Epithelial cell of prostate (primary cell): ENCODE results near the gene OPRM1.
A peak's percentile ranks its signal among the peaks of the same experiment; 100 is the strongest.
"Not testable (repeated sequence)": the region's sequence is repeated elsewhere in the genome, so short reads cannot be mapped to it uniquely, and the experiment has no call there.

Experiments used
- DNase-seq: peaks from one replicate; pipeline ENCODE4 v3.0.0-alpha.2; 2011; ENCODE audit warnings: low read depth, low spot score
- H3K27ac ChIP-seq: fragments of 450-650 bp; 2 replicates; pipeline ENCODE4 v1.5.1; 2017; ENCODE audit warnings: mild to moderate bottlenecking

Gene OPRM1

DNA sequence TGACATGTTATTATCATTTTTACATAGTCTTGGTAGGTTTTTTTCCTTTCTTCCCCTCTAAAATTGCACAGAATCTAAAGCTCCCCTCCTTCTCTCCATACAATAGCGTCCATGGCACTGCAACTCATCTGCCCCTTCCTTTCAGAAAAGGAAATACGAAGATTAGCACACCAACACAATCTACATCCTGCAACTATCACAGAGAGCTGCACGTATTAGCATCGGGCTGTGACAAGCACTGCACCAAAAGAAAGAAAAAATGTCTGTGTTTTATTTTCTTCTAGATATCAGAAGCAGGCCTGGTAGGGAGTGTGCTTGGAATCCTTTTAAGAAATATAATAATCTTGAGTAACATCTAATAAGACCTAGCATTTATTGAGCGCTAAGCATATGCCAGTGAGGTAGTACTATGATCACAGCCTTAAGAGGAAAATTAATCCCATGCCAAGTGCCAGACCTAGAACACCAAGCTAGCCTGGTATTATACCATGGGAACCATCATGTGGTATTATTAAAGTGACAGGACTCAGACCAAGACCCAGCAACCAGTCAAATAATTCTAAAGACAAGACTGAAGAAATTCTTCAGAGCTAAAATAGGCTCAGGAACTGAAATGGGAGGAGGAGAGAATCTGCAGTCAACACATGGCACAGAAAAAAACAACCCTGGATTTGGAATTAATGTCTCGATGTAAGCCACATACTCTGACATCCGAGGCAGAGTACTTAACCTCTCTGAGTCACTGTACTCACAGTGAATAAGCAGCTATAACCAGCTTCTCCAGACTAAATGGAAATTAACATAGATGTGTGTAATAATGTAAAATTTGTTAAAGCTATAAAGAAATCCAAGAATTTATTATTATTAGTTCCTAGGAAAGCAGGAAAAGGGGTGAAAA lies 193.2 kb downstream of the OPRM1 start:
- no peak overlapping the region for H3K27ac ChIP-seq
- no peak for DNase-seq

DNA sequence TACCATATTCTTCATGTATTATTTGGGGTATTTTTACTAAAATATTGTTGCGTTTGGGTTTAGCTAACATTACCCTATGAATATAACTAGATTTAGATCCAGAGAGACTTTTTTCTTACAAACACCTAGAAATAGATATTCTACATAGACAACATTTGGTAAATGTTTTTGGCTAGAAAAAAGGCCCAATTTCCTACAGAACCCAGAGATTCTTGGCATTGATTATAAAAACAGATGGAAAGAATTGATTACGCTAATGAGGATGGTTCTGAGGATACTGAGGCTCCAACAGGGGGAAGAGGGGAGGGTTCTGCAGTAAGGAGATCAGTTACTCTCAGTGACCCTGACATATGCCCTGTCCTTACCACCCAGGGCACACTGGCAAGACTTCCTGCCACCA lies 194.3 kb downstream of the OPRM1 start:
- no peak overlapping the region for H3K27ac ChIP-seq
- DNase-seq: no peak

DNA sequence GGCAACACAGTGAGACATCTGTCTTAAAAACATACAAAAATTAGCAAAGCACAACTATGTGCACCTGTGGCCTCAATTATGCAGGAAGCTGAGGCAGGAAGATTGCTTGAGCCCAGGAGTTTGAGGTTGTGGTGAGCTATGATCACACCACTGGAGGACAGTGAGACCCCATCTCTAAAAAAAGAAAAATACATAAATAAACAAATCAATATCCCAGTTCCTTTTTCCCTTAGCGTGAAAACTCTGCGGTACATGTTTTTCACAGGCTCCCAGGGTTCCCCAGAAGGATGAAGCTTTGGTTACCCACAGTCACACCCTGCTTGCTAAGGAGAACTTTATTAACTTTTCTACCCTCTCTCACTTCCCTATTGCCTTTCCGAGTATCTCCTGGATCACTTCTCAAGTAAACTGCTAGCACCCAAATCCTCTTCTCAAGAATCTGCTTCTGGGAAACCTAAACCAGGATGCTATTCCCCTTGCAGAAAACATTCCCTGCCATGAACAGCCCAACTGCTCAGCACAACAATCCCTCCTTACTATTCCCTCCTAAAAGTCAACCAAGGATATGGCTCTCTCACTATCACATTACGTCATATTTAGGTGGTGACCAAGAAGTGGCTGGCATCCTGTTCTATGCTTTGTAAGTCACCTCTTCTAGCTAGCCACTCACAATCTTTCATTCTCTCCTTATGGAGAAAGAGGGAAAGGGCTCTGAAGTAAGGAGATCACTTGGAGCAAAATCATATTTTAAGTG lies 195.2 kb downstream of the OPRM1 start:
- DNase-seq: no peak
- no peak overlapping the region for H3K27ac ChIP-seq

DNA sequence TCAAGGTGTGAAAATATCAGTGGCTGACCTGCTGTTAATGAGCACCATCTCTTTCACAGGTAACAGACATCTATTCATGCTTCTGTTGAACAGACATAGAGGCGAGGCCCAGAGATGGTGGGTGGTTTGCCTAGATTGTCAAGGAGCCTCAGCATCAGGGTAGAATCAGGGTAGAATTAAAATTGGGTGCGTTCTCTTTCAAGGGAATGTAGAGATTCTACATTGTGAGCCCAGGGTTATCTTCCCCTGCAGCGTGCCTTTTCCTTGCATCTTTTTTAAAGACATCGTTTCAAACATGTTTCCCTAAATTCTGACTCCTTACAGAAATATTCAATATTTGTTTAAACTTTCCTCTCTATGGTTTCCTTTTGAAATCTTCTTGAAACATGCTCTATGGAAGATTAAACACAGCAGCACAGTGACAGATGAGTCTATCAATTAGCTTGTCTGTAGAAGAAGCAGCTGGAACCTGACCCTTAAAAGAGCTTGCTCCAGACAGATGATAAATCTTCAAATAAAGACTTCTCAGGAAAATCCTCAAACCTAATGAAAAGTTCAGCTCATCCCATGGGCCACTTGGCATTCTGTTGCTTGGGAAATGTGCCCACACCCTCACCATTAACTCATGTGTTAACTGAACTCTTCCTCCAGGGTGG lies 197.7 kb downstream of the OPRM1 start:
- H3K27ac ChIP-seq: no peak overlapping the region
- DNase-seq: no peak

DNA sequence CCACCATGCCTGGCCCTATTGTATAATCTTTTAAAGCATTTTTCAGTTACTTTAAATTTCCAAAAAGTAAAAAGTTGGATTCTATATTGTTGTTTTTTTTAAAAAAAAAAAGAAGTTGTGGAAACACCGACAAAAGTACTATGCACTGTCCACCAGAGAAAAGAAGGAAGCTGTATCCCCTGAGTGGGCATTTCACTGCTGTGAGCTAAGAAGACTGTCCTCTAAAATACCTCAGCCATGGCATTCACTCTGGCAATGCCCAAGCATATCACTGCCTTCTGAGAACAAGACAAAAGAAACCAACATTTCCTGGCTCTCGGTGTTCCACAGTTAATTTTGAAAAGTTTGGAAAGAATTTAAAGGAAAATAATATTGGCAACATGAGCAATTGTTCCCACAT lies 199.8 kb downstream of the OPRM1 start:
- DNase-seq: no peak
- no peak overlapping the region for H3K27ac ChIP-seq

DNA sequence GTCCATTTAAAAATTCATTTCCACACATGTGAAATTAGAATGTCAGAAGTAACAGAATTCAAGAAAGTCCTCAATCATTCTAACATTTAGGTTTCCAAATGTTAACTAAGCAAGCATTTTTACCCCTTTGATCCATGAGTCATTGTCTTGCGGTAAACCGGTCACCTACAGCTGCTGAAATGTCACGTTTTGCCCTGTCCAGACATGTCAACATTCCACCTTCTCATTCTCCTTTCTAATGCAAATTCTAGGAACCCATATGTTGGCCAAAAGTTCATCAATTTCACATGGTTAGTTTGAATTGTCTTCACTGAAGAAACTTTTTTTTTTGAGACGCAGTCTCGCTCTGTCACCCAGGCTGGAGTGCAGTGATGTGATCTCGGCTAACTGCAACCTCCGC lies 200.4 kb downstream of the OPRM1 start:
- H3K27ac ChIP-seq: no peak overlapping the region
- DNase-seq: peak; percentile 59

DNA sequence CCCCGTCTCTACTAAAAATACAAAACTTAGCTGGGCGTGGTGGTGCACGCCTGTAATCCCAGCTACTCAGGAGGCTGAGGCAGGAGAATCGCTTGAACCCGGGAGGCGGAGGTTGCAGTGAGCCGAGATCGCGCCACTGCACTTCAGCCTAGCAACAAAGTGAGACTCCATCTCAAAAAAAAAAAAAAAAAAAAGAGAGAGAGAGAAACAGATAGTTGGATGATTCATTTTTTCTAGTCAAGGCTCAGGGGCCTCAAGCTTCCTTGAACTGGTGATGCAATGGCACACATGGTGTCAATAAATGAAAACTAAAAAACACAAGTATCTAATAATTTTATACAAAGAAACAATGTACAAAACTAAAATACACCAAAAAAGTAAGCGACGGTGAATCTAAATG lies 202.0 kb downstream of the OPRM1 start:
- not testable (repeated sequence) for H3K27ac ChIP-seq, DNase-seq

DNA sequence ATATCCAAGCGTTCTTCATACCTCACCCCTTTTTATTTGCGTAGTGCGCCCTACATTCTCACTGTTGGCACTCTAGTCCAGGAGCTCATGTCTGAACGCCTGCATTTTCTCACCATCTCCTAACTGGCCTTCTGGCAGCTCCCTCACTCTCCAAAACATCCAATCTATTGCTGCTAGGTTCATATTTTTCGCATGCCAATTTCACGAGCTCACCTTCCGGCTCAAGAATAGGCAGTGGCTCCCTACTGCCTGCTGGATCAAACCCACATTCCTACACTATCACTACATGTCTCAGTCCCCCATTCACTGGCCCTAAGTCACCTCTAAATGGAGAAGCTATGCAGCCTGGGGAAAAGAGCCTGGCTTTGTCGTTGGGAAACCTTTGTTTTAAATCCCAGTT lies 202.5 kb downstream of the OPRM1 start:
- DNase-seq: no peak

DNA sequence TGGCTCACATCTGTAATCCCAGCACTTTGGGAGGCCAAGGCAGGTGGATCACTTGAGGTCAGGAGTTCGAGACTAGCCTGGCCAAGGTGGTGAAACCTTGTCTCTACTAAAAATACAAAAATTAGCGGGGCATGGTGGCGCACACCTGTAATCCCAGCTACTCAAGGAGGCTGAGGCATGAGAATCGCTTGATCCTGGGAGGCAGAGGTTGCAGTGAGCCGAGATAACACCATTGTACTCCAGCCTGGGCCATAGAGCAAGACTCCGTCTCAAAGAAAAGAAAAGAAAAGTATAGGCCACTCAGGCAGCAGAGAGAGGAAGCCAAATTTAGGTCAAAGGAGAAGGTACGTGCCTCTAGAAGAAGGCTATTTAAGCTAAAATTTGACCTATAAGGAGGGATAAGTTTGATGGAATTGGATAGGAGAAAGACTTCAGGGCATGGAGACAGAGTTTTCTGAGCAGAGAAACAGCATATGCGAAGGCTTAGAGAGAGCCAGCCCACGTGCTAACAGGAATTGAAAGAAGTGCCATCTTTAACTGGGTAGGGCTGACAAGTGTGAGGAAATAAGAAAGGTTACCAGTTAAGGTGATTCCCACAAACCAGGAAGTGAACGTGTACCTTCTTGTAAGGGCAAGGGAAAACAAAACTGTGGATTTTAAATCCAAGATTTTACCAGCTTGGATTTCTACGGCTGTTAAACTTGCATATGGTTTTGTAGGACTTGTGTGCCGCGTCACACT lies 203.7 kb downstream of the OPRM1 start:
- H3K27ac ChIP-seq: no peak overlapping the region
- DNase-seq: no peak

More for the DNA sequence above, 202.5 kb downstream of the OPRM1 start:
- no peak overlapping the region for H3K27ac ChIP-seq

DNA sequence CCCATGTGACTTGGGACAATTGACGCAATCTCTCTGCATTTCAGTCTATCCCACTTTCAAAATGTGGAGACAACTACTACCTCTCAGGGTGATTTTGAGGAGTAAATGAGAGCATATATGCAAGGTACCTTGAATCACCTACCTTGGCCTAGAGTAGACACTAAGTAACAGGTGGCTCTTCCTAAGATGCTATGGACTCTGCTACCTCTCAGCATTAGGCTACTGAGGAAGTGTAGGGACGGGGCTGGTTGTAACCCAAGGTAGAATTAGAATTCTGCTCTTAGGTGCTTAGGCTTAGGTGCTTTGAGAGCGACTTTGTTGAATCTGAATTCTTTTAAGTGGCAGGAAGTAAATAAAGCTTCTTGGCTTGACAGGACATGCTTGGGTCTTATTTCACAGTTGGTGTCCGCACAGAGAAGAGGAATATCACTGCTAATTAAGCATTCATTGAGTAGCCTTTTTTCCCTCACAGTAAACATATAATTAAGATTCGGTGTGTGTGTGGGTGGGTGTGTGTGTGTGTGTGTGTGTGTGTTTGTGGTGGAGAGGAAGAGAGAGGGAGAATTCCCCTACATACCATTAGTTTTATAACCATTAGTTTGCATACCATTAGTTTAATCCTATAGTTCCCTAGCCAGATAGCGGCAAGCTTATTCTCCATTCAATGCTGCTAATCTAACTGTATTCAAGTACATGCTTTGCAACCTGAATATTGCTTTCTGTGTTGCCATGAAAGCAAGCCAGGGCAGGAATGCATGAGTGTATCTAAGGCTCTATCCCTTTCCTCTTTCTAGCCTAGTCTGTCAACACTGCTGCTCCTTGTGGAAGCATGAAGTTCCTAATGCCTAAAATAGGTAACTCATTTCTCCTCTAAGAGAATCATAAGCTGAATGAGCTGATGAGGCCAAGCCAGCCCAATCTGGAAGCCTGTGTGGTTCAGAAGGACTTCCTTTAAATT lies 205.0 kb downstream of the OPRM1 start:
- H3K27ac ChIP-seq: no peak overlapping the region
- peak; percentile 20 for DNase-seq

DNA sequence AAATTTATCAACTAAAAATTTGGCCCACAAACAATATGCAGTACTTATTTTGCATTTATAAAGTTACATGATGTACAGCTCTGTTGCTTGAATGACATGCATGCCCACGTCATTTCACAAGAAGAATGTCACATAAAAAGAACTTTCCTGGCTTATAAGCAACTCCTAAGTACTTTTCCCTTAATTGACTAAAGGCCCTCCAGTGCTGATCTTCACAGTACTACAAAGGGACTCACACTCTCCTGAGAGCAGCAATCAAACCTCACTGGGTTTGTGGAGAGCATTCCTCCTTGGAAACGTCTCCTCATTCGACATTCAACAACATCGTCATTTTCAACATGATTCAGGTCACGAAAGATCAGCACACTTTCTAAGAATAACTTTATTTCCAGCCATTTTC lies 206.5 kb downstream of the OPRM1 start:
- no peak overlapping the region for H3K27ac ChIP-seq
- DNase-seq: no peak

DNA sequence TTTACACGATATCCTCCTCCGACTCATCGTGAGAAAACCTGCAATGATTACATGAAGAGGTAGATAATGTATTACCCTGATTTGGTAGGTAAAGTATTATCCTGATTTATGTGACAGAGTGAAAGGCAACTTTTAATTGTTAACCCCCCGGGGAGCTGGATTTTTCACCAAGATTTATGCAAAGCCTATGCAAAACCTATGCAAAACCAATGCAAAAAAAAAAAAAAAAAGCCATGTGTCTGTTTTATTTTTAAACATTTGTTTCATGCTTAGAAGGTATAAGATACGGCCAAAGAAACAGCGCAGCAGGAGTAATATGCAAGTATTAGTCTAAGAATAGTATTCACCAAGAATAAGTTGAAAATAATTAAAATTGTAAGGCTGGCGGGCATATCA lies 207.7 kb downstream of the OPRM1 start:
- DNase-seq: no peak
- H3K27ac ChIP-seq: no peak overlapping the region

DNA sequence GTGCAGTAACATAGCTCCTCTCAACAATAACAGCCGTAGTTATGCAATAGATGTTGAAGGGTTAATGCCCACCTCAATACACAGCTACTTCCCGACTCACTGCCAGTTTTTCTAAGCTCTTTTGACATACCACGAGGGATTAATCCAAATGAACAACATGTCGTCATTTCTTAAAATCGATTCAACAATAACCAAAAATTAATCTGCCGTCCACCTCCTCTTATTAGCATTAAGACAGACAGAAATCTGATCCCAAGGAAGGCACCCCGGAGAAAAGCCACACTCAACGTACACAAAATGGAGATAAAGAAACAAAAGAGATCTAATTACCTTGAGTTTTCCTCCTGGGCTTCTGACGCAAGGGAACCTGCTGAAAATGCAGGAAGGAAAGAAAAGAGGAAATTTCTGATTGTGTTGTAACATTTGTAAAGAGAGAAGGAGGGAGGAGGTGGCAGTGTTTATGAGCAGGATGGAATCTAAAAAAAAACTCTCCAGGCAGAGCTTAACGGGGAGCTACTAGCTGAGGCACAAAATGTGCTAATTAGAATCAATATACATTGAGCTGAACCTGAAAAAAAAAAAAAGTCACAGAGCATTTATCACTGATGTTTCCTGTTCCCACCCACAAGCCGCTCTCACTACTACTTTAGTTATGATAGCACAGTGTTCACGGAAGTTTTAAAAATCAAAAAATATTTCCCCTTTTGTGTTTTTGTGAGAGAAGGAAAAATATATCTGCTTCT lies 208.2 kb downstream of the OPRM1 start:
- no peak overlapping the region for H3K27ac ChIP-seq
- DNase-seq: no peak

DNA sequence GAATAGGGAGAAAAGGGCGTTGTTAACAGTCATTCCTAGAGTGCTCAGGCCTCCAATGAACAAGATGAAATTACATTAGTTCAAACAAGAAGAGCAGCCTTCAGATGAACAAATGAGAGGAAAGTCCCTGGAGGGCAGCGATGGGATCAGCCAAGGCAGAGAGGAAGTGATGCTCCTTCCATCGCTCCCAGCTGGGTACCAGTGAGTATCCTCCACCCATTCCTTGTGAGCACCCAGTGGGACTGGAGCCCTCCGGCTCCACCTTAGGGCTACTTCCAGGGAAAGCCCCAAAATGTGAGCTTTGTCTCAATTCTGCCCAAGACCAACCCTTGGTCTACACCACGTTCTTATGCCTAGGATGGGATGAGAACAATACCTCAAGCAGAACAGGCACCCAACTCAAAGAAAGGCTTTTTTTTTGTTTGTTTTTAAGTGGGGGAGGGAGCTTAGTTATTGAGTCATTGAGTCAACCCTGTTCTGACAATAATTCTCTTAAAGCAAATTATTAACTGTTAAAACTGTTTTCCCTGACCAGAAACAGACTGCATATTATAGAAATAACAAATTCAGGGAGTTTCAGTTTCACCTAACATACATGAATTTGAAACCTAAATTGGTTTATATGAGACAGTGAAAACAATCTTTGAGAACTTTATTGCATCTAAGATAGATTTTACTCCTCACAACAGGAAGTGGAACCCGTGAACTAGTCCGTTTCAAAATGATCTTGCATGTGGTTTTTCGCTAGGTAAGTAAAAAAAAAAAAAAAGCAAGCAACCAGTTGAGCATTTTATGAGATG lies 210.7 kb downstream of the OPRM1 start:
- no peak overlapping the region for H3K27ac ChIP-seq
- no peak for DNase-seq

DNA sequence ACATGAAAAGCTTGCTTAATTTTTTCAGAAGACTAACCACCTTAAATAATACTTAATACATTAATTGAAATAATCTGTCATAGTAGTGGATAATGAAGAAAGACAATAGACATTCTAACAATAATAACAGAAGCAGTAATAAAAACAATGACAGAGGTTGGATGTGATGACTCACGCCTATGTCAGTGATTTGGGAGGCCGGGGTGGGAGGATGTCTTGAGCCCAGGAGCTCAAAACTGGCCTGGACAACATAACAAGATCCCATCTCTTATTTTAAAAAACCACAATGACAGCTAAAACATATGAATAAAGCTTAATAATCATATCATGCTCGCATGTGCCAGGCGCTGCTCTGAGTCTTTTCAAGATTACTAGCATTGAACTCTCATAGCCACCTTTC lies 212.1 kb downstream of the OPRM1 start:
- H3K27ac ChIP-seq: no peak overlapping the region
- DNase-seq: no peak

DNA sequence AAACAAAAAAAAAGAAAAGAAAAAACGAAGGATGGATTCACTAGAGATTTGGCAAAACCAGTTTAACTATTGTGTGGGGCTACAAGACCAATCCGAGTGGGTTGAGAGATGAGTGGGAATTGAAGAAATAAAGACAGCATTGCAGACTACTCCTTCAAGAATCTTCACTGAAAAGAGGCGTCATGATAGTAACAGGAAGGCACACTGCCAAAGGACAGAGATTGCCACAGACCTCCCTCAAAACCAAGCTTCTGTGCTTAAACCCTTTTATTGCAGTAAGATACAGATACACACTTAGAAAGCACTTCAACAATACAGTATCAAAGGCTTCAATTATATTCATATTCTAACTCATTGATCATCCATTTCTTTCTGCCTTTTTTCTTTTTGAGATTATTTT lies 213.6 kb downstream of the OPRM1 start:
- H3K27ac ChIP-seq: no peak overlapping the region
- no peak for DNase-seq

DNA sequence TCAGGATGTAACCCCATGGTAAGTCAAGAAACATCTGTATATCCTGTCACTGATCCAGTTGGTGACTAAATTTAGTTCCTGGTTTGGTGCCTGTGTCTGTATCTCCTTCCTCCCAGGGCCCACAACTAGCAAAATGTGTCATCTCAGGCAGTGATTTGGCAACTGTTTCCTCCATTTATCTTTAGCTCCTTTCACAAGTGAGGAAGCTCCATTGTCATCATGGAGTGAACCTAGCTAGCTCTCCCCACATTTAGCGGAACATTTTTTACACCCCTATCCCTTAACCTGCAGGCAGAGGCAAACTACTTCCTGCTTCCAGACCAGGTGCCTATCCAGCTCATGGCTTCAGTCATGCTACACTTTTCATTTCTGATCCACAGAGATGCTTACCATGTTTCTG lies 218.0 kb downstream of the OPRM1 start:
- H3K27ac ChIP-seq: no peak overlapping the region
- DNase-seq: no peak
